T-helper 2 cell treated with Interferon-gamma antibody and Interleukin-4, amounts not matched to agents 100 ng/mL and 5 ng/mL, for 36 hours (primary cell): ENCODE measurements around the gene SORCS2. TPM values are rescaled to one million over a fixed set of nuclear protein-coding genes. Genes with fewer than 3 reads are reported as not detected.

Experiments used
- intact Hi-C: fragments of 100-400 bp; cut with micrococcal nuclease; formaldehyde crosslinking; loops from one replicate; pipeline ENCODE4 v1.15.1; 2023
- total RNA-seq: library from RNA; stranded (reverse); gene quantifications from 2 replicates; pipeline ENCODE4 v1.2.3, GENCODE V29; 2022

SORCS2 gene
- total RNA-seq, 1 donor from 2014 or later = 0.05 TPM

DNA sequence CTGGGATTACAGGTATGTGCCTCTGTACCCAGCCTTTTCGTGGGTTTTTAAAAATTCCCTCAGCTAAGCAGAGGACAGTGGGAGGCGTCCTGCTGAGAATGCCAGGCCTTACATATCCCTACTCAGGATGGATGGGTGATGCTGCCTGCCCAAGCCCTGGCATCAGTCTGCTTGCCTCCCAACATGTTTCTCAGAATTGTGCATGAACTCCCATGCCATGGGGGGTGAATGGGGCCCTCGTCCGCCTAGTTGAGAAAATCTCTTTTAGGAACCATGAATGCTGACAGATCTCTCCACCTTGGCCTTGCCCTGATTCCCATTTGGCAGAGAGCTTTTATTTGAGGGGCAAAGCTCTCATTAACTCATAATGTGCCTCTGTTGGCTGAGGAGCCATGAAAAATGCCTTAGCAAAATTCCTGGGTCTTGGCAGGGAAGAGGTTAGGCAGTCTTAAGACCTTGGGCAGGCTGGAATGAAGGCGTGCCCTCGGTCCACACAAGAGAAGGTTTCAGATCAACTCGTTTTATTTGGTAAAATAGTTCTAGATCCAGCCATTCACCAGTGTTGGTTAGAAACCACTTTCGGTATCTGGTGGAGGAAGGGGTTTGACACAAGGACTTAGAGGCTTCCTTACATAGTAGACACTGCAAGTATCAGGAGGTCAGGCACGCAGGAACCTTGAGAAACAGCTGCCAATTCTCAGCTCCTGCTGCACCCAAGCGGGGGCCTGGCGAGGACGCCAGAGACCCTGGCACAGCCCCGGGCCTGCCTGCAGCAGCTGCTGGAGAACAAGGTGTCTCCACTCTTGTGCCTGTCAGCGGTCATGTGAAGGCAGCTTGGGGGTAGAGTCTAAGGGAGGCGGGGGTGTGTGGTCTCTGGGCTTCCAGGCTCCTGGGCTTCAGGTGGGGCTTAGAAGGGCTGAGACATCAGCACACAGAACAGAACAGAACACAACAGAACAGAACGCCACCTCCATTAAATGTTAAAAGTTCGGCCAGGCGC lies 435.2 kb downstream of the SORCS2 start:
- intact Hi-C loops = no loop called here

DNA sequence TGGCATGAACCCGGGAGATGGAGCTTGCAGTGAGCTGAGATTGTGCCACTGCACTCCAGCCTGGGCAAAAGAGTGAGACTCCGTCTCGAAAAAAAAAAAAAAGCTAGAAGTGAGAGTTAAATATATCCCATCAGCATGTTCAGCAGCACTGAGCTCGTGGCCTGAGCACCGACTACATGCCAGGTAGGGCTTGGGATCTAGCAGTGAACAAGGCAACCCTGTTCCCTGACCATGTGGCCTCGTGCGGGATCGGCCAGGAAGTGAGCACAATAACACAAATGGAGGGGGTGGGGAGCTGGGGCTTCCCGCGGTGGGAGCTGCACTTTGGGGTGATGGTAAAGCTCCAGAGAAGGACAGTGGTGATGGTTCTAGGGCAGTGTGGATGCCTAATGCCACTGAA lies 436.1 kb downstream of the SORCS2 start:
- intact Hi-C loops = no loop called here

DNA sequence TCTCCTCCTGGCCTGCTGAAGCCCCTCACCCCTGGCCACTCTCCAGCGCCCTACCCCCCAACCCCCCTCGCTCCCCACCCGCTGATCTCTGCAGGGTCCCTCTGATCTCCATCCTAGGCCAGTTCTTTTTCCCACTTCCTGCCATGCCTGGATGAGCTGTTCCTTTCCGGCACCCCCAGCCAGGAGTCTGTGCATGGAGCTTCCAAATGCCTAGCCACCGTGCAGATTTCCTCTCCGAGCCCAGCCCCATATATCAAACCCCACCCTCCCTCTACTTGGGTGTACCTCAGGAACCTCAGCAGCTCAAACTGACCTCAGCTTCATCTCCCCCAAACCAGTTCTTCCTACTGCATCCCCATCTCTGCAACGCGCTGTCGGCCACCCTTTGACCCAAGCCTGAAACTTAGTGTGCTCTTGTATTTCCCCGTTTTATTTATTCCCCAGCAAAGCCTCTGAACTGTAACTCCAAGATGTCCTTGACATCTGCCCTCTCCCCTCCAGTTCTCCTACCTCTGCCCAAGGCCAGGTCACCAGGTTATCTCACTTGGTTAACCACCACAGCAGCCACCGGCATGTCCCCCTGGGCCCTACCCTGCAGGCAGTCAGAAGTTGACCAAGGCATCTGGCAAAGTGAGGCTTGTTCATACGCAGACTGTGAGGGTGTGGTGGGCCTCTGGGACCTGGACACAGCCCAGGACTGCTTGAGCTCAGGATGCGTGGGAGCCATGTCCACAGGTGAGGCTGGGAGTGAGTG lies 437.3 kb downstream of the SORCS2 start:
- intact Hi-C loops = no loop called here

DNA sequence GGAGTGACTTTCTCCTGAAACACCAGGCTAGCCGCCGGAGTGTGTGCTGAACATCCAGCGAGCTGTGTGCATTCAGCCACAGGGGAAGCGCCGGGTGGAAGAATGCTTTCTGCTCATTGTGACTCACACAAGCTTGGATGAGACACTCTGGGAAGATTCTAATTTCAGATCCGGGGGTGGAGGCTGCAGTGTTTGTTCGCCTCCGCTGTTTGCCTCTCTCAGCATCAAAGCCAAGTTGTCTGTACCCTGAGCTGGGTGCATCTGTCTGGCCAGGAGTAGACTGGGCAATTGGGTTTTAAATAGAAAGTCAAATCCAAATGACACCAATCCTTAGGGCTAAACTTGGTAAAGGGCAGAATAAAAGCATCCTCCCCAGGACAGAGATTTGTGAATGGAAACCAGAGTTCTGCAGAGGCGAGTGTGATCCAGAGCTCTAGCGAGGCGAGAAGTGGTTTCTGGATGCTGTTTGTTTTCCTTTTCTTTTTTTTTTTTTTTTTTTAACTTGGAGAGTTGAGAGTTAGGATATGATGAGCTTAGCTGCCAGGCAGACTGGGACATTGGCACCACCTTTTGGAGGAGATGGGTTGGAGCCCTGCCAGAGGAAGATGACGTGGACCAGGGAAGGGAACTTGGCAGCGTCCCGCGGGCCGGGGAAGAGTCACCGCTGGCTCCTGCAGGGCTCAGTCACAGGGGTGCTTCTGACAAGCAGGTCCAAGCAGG lies 438.4 kb downstream of the SORCS2 start:
- intact Hi-C loops = no loop called here

DNA sequence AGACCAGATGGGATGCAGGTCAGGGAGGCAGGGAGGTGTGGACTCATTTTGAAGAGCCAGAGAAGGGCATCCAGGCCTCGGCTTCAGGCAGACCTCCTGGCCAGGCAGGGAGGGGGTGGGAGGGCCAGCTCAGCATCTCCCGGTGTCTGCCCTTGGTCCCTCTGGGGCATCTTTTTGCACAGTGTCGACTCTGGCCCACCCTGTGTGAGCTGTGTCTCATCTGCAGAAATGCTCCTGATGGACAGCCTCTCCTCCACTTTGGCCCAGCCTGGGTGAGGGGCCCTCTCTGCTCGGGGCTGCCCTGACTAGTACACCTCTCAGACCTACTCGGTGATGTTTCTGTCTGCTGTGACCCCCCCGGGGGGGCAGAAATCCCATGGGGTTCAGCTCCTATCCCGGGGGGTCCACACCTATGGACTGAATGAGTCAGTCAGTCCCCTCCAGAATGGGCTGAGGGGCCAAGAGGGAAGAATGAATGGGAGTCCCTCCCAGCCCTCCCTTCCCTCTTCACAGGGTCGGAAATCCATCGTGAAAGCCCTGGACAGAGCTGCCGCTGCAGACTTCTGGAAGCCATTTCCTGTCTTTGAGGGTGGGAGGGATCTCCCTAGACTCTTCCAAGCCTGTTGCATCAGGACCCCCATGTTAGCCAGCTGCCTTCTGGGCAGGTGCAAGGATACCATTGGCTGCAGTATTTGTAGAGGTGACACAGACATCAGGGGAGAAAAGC lies 439.1 kb downstream of the SORCS2 start:
- intact Hi-C loops = no loop called here

DNA sequence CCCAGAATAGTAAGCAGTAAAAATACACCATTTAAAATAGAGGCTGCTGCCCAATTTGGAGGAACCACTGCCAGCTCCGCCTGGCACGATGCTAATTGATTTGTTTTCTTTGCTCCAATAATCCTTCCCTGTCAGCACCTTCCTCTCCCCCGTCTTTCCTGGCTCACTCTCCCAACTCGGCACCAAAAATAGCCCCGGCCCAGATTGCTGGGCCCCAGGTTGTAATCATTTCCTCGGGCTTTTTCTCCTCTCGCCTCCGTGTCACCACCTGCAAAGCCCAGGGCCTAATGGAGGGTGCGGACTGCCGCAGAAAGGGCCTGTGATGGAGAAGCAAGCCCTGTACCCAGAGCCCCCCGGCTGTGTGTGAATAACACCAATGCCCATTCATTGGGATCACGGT lies 440.0 kb downstream of the SORCS2 start:
- intact Hi-C loops = no loop called here

DNA sequence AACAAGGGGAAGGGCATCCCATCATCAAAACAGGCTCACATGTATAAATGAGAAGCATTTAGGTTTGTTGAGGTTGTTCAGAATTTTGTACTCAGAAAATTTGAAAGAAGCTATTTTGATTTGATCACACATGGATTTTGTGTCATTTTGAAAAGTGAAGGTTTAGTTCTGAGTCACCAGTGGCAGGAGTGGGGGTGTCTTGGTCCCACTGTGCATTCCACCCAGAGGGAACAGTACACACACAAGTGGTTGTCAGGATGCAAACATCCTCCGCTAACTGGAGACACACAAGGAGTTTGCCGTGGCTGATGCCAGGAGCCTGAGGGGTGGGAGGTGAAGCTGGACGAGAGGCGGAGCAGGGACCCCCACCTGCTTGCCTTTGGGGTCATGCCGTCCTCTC lies 440.6 kb downstream of the SORCS2 start:
- intact Hi-C loops = no loop called here

DNA sequence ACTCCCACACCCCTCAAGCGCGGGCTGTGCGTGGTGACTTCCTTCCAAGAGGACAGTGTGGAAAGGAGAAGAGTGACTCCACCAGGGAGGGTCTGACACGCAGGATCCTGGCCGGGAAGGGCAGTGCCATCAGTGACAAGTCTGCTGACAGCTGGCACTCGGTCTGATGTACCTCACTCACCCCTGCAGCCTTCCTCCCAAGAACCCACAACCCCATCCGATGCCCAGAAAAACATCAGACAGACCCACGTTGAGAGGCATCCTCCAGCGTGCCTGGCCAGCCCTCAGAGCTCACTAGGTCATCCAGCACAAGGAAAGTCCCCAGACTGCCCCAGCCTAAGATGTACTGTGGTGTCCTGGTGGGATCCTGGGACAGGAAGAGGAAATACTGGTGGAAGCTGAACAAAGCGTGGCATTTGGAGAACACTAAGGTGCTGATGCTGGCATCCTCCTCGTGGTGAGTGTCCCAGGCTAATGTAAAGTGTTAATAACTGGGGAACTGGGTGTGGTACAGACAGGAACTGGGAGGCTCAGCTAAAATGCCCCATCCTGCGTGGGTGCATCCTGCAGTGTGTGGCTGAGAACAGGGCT lies 442.4 kb downstream of the SORCS2 start:
- intact Hi-C loops = no loop called here

DNA sequence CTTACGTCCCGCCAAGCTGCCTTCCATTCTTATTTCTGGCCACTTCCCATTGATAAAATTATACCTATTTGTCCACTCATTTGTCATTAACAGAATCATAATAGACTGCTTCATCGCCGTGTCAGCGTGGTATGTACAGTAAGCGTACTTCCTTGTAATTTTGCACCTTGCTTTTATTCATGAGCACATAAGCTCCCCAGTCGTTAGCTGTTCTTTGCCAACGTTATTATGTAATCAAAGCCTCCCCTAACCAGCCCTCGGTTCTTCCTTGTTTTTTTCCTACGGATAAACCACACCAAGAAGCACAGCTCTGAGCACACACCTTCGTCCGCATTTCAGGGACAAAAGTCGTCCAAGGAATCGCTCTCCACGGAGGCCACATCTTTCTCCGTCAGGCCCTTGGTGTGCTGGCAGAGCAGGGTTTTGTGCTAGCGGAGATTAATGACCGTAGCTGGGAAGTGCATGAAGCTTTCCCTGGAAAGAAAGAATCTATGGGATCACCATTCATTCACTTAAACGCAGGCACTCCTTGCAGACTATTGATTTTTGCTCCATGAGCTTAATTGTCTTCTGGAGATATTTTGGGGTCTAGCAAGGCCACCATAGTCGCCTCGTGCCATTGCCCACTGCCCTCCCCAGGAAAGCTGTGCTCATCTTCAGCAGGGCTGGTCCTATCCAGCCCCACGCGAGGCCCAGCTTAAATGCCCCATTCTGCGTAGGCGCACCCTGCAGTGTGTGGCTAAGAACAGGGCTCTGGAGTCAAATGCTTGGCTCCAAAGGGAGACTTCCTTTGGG lies 443.3 kb downstream of the SORCS2 start:
- intact Hi-C loops = no loop called here

DNA sequence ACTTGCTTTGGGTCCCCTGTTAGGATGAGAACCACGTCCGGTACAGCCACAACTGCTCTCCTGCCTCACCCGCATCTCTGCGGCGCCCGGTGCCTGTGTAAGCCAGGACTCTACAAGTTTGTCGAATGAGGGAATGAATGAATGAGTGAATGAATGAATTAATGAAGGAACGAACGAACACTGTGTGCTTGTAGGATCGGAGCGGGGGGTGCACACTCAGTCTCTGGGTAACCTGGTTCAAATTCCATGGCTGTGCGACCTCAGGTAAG lies 443.8 kb downstream of the SORCS2 start:
- intact Hi-C loops = no loop called here

DNA sequence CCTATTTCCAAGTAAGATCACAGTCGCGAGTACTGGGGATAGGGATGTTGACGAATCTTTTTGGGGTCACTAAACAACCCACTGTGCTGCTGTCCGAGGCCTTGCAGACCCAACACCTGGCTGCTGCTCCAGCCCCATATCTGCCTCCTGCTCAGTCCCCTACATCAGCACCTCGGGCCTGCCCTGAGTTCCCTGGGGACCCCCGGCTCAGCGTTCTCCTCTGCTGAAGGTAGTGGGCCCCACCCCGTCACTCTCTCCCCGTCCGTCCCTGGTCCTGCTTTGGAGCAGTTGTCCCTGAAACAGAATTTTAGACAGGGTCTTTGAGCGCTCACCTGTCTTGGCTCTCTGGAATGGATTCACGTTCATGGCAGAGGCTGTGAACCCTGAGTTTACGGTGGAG lies 444.8 kb downstream of the SORCS2 start:
- intact Hi-C loops = no loop called here

DNA sequence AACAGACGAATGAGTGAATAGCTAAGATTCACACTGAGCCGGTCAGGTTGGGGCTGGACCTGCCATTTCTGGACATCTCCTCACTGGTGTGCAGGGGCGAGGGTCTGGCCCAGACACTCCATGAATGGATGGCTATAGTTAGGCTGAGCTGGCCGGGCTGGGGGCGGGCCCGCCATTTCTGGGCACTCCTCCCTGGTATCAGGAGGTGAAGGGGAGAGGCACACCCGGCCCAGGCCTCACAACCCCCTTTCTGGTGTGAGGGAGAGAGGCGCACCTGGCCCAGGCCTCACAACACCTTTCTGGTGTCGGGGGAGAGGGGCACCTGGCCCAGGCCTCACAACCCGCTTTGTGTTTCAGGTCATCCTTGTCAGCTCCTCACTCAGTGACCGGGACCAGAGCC lies 445.6 kb downstream of the SORCS2 start:
- intact Hi-C loops = no loop called here

DNA sequence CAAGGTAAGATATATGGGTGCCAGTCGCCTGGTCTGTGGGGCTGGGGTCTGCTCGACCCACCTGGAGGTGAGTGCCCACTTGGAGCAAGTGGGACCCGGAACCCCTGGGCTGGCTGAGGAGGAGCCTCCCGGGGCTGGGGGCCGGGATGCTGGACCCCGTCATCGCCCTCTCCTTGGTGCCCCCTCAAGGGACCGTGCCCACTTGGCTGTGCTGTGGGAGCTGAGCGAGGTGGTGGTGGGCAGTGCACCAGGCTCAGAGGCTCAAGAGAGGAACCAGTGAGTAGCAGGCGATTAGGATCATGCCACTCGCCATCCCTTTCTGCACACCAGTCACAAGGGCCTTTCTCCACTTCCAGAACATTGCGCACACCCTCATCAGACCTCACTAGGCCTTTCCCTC lies 446.2 kb downstream of the SORCS2 start:
- intact Hi-C loops = no loop called here

DNA sequence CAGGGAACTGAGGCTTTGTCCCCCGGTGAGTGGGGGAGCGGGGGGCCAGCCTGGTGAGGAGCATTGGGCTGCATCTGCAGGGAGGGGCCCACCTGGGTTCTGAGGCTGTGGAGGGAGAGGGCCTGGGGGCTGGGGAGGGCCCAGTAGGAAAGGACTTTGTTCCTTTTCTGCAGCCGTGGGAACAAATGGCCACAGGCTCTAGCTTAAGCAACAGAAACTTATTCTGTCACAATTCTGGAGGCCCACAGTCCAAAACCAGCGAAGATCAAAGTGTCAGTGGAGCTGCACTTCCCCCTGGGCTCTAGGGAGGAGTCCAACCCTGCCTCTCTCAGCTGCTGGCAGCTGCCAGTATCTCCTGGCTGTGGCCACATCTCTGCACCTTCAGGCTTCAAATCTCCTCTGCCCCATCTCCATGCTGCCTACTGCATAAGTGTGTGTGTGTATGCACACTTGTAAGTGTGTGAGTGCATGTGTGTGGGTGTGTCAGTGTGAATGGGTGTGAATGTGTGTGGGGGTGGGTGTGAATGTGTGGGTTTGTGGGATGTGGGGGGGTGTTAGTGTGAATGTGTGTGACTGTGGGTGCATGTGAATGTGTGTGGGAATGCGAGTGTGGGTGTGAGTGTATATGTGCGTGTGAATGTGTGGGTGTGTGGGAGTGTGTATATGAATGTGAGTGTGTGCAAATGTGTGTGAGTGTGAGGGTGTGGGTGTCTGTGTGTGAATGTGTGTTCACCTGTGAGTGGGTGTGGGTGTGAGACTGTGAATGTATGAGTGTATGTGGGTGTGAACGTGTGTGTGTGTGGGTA lies 446.8 kb downstream of the SORCS2 start:
- intact Hi-C loops = no loop called here

DNA sequence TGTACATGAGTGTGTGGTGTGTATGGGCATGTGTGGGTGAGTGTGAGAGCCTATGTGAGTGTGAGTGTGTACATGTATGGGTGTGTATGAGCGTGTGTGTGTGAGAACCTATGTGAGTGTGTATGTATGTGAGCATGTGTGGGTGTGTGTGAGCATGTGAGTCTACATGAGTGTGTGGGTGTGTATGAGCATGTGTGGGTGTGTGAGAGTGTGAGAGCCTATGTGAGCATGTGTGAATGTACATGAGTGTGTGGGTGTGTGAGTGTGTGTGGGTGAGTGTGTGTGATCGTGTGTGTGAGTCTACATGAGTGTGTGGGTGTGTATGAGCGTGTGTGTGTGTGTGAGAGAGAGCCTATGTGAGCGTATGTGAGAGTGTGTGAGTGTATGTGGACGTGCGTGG lies 447.8 kb downstream of the SORCS2 start:
- intact Hi-C loops = no loop called here

DNA sequence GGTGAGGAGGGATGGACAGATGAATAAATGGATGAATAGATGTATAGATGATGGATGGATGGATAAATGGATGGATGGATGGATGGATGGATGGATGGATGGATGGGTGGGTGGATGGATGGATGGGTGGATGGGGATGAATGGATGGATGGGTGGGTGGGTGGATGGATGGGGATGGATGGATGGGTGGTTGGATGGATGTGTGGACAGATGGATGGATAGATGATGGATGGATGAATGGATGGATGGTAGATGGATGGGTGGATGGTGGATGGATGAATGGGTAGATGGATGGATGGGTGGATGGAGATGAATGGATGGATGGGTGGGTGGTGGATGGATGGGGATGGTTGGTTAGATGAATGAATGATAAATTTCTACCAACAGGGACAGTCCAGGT lies 449.4 kb downstream of the SORCS2 start:
- intact Hi-C loops = no loop called here

DNA sequence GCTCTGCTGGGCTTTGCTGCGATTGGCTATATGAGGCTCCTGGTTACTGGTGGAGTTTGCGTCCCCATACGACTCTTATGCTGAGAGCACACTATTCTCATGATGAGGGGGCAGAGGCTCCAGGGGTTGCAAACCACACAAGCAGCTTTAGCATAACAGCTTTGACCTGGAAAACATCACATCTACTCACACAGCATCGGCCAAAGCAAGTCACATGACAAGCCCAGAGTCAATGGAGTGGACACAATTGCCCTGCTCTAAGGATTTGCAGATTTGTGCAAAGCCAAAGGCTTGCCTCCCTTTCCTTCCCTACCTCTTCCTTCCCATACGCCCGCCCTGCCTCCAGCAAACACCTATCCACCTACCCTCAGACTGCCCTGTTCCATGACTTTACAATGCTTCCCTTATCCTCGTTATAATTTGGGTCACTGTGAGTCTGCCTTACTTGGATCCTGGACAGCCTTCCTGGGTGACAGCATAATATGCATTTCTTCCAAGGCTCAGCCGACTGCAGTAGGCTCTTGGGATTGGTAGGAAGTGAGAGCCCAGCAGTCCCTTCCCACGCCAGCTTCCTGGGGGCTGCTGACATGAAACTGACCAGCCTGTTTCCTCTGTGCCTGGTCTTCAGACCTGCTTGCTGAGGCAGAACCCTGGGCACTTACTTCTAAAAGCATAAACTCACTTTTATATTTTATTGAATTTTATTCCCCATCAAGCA lies 450.6 kb downstream of the SORCS2 start:
- intact Hi-C loops = no loop called here

DNA sequence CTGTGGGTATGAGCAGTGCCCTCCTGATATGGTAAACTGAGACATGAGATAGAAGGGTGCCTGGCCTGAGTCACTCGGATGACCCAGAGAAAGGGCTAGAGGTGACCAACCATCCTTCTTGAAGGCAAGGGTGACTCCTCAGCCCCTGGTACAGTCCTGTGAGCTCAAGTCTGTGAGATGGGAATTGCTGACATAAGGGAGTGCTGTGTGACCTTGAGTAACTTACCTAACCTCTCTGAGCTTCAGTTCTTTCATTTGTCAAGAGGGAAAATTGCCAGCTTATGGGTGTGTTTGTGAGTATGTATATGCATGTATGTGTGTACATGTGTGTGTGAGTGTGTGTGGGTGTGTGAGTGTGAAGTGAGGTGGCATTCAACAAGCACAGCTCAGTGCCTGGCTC lies 452.8 kb downstream of the SORCS2 start:
- intact Hi-C loops = no loop called here

DNA sequence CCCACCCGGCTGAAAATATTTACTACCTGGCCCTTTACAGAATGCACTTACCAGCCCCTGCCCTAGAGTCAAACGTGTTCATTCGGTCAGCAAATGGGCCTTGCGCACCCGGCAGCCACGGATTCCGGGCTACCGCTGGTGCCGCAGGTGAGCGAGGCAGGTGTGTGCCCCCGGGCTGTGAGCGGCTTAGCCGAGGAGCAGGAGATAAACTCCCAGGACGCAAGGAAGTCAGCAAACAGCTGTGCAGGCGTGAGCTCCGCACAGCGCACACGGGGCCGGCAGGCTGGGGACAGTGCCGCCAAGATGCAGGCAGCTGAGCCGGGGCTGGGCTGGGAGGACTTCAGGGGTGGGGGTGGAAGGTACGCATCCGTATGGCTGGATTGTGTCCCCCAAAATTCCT lies 453.6 kb downstream of the SORCS2 start:
- intact Hi-C loops = no loop called here
